HG02970 (cell line): ENCODE measurements around the gene ZNF598.
"Not testable (repeated sequence)": the region's sequence is repeated elsewhere in the genome, so short reads cannot be mapped to it uniquely, and the experiment has no call there.

ENCODE experiments used
- ATAC-seq: cut with Tn5 transposase; IDR thresholded peaks from one replicate; pipeline ENCODE4 v1.9.1; 2021; ENCODE audit warnings: mild to moderate bottlenecking, moderate library complexity, moderate number of reproducible peaks; ENCODE audit not compliant: unreplicated experiment, low FRiP score

Gene ZNF598

DNA sequence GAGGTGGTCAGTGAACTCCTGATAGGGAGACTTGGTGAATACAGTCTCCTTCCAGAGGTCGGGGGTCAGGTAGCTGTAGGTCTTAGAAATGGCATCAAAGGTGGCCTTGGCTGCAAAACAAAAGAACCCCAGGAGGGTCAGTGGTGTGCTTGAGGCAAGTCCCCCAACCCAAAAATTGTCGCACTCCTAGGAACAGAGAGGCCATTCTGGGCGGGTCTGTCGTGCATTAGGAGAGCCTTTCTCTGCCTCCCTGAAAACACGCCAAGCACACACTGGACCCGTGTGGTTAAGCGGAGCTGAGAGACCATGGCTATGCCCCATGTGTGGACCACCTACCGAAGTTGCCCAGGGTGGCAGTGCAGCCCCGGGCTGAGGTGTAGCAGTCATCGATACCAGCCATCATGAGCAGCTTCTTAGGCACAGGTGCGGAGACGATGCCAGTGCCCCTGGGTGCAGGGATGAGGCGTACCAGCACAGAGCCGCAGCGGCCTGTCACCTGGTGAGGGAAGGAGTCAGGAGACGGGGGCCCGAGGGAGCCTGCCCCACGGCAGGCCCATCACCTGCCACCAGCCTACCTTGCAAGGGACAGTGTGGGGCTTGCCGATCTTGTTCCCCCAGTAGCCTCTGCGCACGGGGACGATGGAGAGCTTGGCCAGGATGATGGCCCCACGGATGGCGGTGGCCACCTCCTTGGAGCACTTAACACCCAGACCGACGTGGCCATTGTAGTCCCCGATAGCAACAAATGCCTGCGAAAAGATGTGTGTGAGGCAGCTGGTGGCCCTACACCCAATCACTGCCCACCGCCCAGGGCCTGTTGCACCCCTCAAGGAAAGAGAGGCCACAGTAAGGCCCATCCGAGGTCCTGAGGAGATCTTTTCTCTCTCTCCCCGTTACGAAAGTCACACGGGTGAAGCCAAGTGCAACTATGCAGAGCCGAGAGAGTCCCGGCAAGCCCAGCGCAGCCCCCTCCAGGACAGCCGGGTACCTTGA, 47.2 kb downstream of the ZNF598 start:
- not testable (repeated sequence) for ATAC-seq

DNA sequence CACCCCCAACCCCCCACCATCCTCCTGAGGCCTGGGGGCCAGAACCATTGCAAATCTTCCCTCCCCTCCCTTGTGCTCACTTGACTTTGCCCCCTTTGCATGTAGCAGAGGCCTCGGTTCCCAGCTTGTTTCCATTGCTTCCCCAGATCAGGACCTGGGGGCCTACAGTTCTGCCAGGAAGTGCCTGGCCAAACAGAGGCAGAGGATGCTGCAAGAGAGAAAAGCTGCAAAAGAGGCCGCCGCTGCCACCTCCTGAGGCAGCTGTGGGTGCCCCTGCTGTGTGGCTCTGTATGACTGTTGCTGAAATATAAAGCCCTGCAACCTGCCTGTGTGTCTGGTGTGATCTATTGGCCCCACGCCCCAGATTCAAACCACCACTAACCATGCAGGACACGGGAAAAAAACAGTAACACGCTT, 48.0 kb downstream of the ZNF598 start:
- ATAC-seq: no peak

DNA sequence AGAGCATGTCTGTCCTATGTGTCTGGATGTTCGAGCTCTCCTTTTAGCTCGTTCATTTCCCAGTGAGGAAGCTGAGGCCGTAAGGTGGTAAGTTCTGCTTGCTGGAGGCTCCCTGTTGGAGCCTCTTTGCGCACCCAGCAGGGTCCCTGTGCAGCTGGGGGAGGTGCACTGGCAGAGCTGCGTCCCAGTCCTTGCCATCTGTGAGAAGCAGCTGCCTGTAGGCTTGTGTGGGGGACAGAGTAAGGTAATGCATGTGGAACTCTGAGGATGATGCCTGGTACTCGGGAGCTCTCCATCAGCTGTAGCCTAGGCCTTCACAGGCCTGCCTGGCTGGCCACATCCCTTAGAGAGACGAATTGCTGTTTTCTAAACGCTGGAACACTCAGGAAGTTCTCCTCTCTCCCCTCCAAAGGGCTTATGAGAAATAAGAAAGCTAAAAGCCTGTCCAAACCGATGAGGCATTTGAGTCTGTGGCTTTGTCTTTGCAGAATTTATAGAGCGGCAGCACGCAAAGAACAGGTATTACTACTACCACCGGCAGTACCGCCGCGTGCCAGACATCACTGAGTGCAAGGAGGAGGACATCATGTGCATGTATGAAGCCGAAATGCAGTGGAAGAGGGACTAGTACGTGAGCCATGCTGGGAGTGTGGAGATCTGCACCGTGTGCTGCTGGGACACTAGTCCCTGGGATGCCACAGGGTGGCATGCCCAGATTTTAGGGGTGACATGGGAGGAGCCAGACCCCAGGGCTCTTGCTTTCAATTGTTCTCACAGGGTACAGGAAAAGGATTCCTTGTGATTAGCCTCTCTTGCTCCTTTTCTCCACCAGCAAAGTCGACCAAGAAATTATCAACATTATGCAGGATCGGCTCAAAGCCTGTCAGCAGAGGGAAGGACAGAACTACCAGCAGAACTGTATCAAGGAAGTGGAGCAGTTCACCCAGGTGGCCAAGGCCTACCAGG, 48.7 kb downstream of the ZNF598 start:
- no peak for ATAC-seq

- peak; percentile 76 for ATAC-seq
These were observed 50.2 kb downstream of the ZNF598 start, which contains the start of gene NDUFB10 for GRCh38 chr16:1959269-1960039. Gene NDUFB10 (plus strand): TSS chr16:1959538. CDS start chr16:1959625, 87 bp downstream.

GRCh38 chr16:1958715-1959268, 50.8 kb downstream of the ZNF598 start:
- no peak for ATAC-seq

DNA sequence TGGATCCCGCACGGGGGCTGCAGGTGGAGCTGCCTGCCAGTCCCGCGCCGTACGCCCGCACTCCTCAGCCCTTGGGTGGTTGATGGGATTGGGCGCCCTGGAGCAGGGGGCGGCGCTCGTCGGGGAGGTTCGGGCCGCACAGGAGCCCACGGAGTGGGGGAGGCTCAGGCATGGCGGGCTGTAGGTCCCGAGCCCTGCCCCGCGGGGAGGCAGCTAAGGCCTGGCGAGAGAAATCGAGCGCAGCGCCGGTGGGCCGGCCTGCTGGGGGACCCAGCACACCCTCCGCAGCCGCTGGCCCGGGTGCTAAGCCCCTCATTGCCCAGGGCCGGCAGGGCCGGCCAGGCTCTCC, 51.5 kb downstream of the ZNF598 start:
- ATAC-seq: not testable (repeated sequence)

GRCh38 chr16:1957434-1958142, 52.0 kb downstream of the ZNF598 start:
- ATAC-seq: not testable (repeated sequence)

- ATAC-seq: no peak
These were observed 55.9 kb downstream of the ZNF598 start for GRCh38 chr16:1953734-1954133.

DNA sequence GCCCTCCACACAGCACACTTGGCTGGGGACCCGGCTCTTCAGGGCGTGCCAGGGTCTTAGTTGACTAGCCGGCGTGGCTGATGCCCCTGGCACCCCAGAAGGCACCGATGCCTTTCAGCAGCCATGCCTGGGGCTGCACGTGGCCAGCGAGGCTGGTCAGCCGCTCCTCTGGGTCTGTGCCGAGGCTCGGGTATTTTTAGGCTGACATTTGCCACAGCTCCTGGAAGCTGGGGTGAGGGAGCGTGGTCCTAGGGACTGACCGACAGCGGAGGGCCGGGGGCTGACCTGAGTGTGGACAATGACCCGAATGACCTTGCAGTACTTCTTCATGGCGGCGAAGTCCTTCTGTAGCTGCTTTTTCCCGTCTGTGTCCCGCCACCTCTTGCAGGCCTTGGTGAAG, 59.1 kb downstream of the ZNF598 start:
- ATAC-seq: no peak

- no peak for ATAC-seq
These were observed 59.6 kb downstream of the ZNF598 start for GRCh38 chr16:1950047-1950446.

DNA sequence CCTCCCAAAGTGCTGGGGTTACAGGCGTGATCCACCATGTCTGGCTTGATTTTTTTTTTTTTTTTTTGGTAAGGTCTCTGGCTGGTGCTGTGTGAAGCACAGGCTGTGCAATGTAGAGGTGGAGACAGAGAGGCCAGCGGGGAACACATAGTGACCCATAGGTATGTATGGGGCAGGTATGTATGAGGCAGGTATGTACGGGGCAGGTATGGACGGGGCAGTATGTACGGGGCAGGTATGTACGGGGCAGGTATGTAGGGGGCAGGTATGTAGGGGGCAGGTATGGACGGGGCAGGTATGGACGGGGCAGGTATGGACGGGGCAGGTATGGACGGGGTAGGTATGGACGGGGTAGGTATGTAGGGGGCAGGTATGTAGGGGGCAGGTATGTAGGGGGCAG, 60.1 kb downstream of the ZNF598 start:
- no peak for ATAC-seq
